HG02885 (cell line): ENCODE measurements around the gene MS4A18.

Experiments
- ATAC-seq: cut with Tn5 transposase; IDR thresholded peaks from one replicate; pipeline ENCODE4 v1.9.1; 2021; ENCODE audit warnings: mild to moderate bottlenecking; ENCODE audit not compliant: unreplicated experiment, poor library complexity

The MS4A18 gene

DNA sequence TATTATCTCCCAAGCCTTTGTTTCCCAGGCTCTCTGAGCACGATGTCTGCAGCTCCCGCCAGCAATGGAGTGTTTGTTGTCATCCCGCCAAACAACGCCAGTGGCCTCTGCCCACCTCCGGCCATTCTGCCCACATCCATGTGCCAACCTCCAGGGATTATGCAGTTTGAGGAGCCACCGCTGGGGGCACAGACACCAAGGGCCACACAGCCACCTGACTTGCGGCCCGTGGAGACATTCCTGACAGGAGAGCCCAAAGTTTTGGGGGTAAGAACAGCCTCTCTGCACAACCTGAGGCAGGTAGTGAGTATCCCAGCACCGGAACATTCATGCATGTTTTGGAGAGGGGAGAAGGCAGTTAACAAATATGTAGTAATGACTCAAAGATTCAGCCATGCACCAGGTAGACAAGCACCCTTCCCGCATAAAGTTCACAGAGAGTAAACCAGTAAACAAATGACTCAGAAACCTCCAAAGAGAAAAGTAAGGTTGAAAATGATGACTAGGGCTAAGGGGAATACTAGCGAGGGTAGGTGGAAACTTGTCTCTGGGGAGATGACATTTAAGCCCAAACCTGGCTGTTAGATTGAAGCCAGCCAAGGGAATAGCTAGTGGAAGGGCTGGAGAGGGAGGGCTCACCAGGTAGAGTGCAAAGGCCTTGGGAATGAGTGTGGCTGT is 39.3 kb downstream of the MS4A18 start:
- ATAC-seq: peak; percentile 40

DNA sequence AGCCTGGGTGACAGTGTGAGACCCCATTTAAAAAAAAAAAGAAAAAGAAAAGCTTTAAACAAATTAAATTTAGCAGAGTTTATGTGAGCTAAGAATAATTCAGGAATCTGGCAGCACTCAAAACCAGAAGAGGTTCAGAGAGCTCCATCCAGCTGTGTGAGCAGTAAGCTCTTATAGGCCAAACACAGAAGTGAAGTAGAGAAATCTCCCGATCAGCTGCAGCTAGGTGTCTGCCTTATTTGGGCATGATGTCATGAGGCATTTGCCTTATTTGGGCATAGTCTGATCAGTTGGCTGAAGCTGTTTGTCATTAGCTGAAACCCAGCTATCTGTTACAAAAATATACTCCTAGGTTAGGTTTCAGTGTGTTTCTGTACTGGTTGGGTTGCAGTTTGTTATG is 40.4 kb downstream of the MS4A18 start:
- peak; percentile 37 for ATAC-seq

DNA sequence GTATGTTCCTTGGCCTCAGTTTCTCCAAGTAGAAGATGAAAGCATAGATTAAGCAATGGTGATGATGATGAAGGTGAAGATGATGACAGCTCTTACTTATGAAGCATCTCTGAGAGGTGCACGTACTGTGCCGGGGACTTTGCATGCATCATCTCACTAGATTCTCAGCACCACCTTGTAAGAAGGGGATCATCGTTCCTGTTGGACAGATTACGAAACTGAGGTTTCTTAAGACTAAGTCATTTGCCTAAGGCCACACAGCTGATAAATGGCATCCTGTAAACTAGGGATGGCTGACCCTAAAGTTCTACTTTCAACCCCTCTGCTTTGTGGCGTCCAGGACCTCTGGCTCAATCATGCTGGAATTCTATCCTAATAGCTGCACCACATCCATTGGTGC is 40.8 kb downstream of the MS4A18 start:
- no peak for ATAC-seq

GRCh38 chr11:60766547-60766946 is 42.0 kb downstream of the MS4A18 start:
- ATAC-seq: no peak

GRCh38 chr11:60767388-60767811 is 42.9 kb downstream of the MS4A18 start:
- ATAC-seq: no peak

DNA sequence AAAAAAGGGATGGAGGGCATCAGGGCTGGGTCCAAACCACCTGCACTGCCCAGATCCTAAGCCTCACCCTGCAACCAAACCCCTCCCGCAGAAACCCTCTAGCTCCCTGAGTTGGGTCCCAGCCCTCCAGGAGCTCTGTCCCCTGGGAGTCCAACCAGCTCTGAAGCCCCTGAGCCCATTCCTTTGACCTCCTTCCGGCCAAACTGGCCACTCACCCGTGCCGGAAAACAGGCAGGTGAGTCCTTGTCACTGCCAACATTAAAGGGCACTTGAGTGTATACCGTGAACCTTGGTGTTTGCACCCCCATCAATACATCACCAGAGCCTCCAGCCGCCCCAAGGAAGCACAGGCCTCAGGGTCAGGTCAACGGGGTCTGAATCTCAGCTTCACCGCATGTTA is 43.7 kb downstream of the MS4A18 start:
- ATAC-seq: no peak

- no peak for ATAC-seq
These were observed 44.8 kb downstream of the MS4A18 start for GRCh38 chr11:60769273-60769672.

DNA sequence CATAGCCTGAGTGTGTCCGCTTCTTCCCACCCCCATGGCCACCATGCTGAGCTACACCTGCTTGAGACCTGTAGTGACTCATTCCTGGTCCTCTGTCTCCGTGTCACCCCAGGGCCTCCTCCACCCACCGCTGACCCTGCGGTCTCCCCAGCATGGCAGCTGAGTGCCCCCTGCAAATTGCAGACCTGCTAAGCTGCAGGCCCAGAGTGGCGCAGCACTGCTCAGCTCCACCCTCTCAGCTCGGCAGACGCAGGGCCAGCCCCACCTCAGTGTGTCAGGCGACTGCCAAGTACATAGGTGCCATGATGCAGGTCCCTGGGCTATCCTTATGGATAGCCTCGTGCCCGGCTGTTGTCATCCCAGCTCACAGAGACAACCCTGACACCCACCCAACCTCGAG is 45.3 kb downstream of the MS4A18 start:
- no peak for ATAC-seq

DNA sequence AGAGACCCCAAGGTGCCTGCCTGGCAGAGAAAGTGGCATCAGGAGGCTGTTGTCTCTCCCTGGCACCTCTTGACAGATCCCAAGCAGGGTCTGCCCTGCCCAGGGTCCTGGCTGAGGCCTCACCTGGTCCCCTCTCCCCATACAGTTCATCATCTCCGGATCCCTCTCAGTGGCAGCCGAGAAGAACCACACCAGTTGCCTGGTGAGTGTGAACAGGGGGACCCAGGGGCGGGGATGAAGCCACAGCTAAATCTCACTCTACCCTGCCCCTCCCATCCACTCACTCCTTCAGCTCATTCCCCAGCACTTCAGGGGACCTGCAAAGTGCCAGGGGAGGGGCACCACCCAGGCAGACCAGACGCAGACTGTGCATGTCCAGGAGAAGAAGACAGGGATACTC is 46.6 kb downstream of the MS4A18 start:
- ATAC-seq: no peak

DNA sequence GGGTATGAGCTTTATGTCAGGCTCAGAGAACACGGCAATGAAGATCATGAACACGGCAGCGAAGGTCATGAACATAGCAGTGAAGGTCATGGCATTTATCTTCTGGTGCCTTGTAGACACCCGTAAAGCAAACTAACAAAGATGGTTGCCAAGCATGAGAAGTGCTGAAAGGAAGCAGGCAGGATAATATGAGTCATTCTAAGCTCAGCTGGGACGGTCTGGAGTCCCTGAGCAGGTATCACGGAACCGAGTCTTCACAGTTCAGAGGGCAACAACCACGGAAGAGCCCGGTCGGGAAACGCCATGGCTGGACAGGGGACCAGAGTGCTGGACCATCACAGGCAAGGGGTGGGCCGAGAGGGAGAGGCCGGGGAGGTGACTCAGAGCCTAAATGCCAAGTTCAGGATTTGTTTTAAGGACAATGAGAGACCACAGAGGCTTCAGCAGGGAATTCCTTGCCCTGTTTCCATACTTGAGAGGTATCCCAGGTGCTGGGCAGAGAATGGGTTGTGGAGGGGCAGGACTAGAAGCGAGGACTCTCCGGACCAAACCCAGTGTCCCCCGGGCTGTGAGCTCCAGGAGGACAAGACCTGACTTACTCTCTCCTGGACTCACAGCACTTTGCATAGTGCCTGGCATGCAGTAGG is 47.5 kb downstream of the MS4A18 start:
- peak; percentile 42 for ATAC-seq

DNA sequence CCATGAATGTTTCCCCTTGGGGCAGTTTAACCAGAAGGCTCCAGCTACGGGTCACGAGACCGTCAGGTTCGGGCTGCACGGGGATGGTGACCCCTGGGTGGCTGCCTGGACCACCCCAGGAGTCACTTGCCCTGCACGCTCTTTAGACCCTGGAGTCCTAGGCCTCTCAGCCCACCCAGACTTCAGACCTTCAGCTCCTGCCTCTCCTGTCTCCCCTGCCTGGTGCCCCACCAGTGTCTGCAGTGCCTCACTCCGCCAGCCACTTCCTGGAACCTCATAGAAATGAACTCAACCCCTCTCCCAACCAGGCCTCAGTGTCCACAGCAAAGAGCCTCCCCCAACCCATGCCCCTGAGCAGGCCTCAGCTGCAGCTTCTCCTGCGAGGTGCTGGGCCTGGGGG is 48.1 kb downstream of the MS4A18 start:
- ATAC-seq: no peak

GRCh38 chr11:60774726-60775125 is 50.2 kb downstream of the MS4A18 start:
- ATAC-seq: no peak

DNA sequence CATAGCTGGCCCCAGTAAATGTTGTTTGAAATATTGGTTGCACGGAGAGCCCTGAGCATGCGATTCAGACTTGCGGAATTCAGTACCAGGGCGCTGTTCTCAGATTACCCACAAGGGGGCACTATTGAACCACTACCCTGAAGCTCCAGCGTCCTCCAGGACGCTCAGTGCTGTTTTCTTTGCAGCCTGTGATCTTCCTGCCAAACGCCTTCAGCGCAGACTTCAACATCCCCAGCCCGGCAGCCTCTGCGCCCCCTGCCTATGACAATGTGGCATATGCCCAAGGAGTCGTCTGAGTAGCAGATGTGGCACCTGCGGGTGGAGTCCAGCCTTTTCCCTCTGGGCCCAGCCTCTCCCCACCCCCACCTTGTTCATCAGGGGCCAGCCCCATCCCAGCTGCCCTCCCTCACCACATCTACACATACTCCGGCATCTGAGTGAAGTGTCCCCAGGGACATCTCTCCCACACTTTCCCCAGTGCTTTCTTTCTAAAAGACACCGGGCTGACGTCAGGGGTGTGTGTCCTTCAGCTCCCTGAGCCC is 51.0 kb downstream of the MS4A18 start:
- ATAC-seq: peak; percentile 62

GRCh38 chr11:60776167-60776566 is 51.6 kb downstream of the MS4A18 start:
- no peak for ATAC-seq

DNA sequence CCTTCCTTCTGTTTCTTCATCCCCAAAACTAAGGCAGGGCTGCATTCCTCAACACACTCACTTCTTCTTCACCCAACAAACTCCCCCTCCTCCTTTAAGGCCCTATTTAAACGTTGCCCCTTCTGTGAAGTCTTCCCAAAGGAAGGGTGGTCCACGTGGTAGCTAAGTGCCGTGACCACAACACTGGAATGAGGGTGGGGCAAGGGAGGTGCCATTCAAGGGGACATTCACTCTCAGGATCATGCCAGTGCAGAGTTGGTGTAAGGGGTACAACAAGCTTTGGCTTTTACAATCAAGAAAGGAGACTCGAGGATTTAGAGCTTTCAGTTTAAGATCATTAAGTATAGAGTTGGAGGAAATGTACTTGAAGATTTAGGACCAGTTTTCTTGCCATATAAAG is 52.6 kb downstream of the MS4A18 start:
- ATAC-seq: no peak

DNA sequence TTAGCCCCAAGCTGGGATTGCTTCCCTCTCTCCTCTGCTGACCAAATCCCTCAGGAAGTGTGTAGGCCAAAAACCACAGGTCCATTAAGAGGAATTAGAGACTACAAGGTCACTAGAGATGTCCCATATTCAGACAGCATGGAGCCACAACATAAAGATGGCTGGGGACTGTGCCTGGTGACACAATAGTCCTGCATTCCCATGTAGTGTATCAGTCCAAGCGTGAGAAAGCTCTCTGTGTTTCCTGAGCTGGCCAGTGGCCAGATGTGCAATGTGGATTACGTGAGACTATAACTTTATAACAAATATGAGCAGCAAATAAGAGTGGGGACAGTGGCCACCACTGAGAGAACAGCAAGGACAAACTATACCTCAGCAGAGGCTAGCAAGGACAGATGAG is 53.1 kb downstream of the MS4A18 start:
- no peak for ATAC-seq

GRCh38 chr11:60780065-60780464 is 55.5 kb downstream of the MS4A18 start:
- ATAC-seq: no peak

GRCh38 chr11:60780774-60781173 is 56.3 kb downstream of the MS4A18 start:
- ATAC-seq: no peak

DNA sequence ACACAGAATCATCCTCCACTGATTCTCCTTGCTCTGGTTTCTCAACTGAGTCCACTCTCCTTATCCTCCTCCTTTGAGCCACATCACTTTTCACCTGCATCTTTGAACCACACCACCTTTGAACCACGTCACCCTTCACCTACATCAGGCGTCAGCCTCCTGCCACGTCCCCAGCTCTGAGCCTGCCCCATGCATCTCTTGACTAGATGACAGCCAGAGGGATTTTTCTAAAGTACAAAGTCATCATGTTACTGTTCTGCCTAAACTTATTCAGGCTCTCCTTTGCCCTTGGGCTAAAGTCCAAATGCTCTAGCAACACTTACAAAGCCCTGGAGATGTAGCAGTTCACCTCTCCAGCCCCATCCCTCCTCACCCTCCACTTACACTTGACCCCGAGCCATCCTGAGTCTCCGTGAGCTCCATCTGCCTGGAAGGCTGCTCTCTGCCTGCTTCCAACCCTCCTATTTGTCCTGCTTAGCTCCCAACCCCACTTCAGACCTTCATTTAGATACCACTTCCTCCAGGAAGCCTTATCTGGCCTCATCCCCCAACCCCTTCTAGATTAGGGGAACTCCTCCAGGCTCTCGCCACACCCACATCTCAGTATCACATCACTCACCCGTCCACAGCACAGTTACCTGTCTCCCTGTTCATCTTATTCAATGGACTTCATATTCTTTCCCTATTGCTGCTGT is 56.9 kb downstream of the MS4A18 start:
- no peak for ATAC-seq

DNA sequence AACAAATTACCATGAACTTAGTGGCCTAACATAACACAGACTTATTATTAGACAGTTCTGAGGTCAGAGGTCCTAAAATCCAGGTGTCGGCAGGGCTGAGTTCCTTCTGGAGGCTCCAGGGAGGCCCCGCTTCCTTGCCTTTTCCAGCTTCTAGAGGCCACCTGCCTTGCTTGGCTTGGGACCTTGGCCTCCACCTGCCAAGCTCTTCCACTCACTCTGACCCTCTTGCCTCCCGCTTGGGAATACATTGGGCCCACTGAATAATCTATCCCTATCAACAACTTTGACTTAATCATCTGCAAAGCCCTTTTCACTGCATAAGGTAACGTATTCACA is 57.4 kb downstream of the MS4A18 start:
- no peak for ATAC-seq

DNA sequence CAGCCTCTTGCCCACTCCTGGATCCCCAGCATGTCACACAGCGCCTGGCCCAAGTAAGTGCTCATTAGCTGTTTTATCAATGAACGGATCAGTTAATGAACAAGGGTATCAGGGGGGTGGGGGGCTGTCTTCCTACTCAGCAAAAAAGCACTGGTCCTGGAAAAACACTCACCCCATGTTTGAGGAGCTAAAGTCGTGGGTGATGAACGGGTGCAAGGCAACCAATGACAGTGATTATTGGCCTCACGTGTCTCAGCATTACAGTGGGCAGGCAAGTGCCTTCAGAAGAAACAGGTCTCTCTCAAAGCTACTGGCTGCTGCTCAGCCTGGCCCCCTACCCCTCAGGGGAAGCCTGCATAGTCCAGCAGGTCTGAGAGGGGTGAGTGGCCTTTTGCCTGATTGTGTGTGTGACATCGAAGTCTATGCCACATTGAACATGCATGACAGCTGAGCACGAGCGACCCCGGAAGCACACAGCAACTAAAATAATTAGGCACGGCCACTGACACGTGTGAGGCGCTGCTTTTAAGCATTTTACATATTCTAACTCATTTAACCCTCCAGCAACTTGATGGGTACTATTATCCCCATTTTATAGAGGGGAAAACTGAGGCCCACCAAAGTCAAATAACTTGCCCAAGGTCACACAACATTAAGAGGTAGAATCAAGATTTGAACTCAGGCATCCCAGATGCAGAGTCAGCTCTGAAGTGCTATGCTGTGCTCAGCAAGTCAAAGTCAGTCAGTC is 58.0 kb downstream of the MS4A18 start:
- no peak for ATAC-seq
